Endodermal cell (in vitro differentiated cells): ENCODE results near the gene ZNF341. TPM values are rescaled to one million over a fixed set of nuclear protein-coding genes. Genes with fewer than 3 reads are reported as not detected.

Experiments used
- DNase-seq: peaks from one replicate; pipeline ENCODE4 v3.0.0-alpha.2; 2017
- H3K27ac ChIP-seq: 2 replicates; pipeline ENCODE4 v1.5.1; 2013; ENCODE audit warnings: mild to moderate bottlenecking, low read depth, low read length, moderate library complexity
- H3K27me3 ChIP-seq: 2 replicates; pipeline ENCODE4 v1.6.1; 2013; ENCODE audit warnings: mild to moderate bottlenecking, low read length, moderate library complexity; ENCODE audit not compliant: insufficient read depth, control insufficient read depth, poor library complexity, severe bottlenecking
- H3K36me3 ChIP-seq: 2 replicates; pipeline ENCODE4 v1.7.0; 2013; ENCODE audit warnings: mild to moderate bottlenecking, low read length, moderate library complexity; ENCODE audit not compliant: control insufficient read depth, insufficient read depth
- H3K4me1 ChIP-seq: one replicate; pipeline ENCODE4 v1.7.0; 2013; ENCODE audit warnings: low read length; ENCODE audit not compliant: control insufficient read depth, insufficient read depth
- H3K4me3 ChIP-seq: 2 replicates; pipeline ENCODE4 v1.5.1; 2013; ENCODE audit warnings: mild to moderate bottlenecking, low read length, moderate library complexity
- H3K9ac ChIP-seq: 2 replicates; pipeline ENCODE4 v1.6.1; 2013; ENCODE audit warnings: mild to moderate bottlenecking, low read length, moderate library complexity; ENCODE audit not compliant: poor library complexity, severe bottlenecking; ENCODE audit errors: extremely low read depth
- H3K9me3 ChIP-seq: 2 replicates; pipeline ENCODE4 v1.6.1; 2013; ENCODE audit warnings: mild to moderate bottlenecking, low read length, moderate library complexity; ENCODE audit not compliant: control insufficient read depth
- H3K27ac Mint-ChIP-seq: 2 replicates; pipeline ENCODE4 v1.8.0; 2020; ENCODE audit warnings: mixed read lengths
- H3K27me3 Mint-ChIP-seq: 2 replicates; pipeline ENCODE4 v1.8.0; 2021; ENCODE audit warnings: mild to moderate bottlenecking, mixed read lengths; ENCODE audit not compliant: insufficient read depth
- H3K36me3 Mint-ChIP-seq: 2 replicates; pipeline ENCODE4 v1.8.0; 2020; ENCODE audit warnings: low read depth, mixed read lengths
- H3K4me1 Mint-ChIP-seq: 2 replicates; pipeline ENCODE4 v1.8.0; 2020; ENCODE audit warnings: mixed read lengths
- H3K4me3 Mint-ChIP-seq: 2 replicates; pipeline ENCODE4 v1.8.0; 2020; ENCODE audit warnings: mild to moderate bottlenecking, moderate library complexity, mixed read lengths
- H3K9me3 Mint-ChIP-seq: 2 replicates; pipeline ENCODE4 v1.8.0; 2020; ENCODE audit warnings: mild to moderate bottlenecking, mixed read lengths
- CTCF ChIP-seq: fragments of 200-600 bp; sonication (generic); conservative IDR thresholded peaks from 2 replicates; pipeline ENCODE4 v1.5.0; 2021; ENCODE audit warnings: antibody characterized with exemption, mild to moderate bottlenecking
- WGBS, 2 experiments: methylation state at CpG; one replicate each; pipeline versions ENCODE4 v1.1.5 to v1.1.7; 2013; ENCODE audit warnings: missing lambda C conversion rate in 2 of 2, mixed read lengths in 1 of 2; ENCODE audit not compliant: insufficient coverage in 1 of 2, insufficient read length in 1 of 2; 5-methylcytosine and 5-hydroxymethylcytosine counted together
- total RNA-seq, 2 donors: library from RNA; stranded (reverse); fragmentation: NEBNext Ultra II Directional in 1 of 2; extraction: Animal tissue kit (Norgen Biotek cat#: 25700) in 1 of 2; gene quantifications; 2 replicates in 1 of 2; 3 replicates in 1 of 2; pipeline ENCODE4 v1.2.1, GENCODE V29; 2021

Gene ZNF341
- total RNA-seq, 2 donors from 2014 or later, result 5.4 to 6.5 TPM

GRCh38 chr20:33739493-33739892, 7.7 kb downstream of the ZNF341 start:
- peaks cover 3% of the 10 kb centered on the region for H3K36me3 ChIP-seq
- no peak for TF ChIP-seq CTCF
- Mint-ChIP-seq H3K27ac (no peak overlapping the region), H3K36me3 (peaks cover 26% of the 10 kb centered on the region), H3K4me3 (no peak overlapping the region), H3K4me1 (peaks cover under 1% of the 10 kb centered on the region), H3K9me3 (peaks cover 31% of the 10 kb centered on the region), H3K27me3 (no peaks in the 10 kb centered on the region)
- H3K9ac ChIP-seq, result no peak overlapping the region
- no peak overlapping the region for H3K27ac ChIP-seq
- no peaks in the 10 kb centered on the region for H3K27me3 ChIP-seq
- WGBS, 2 experiments, result 94 to 100% methylated on average over 5 to 7 of the region's 7 CpGs
- H3K9me3 ChIP-seq, result peaks cover 26% of the 10 kb centered on the region
- H3K4me1 ChIP-seq, result no peaks in the 10 kb centered on the region
- no peak overlapping the region for H3K4me3 ChIP-seq
- no peak for DNase-seq

- WGBS, 2 experiments, result 88 to 93% methylated on average over 1 of the region's 1 CpG
- no peaks in the 10 kb centered on the region for H3K27me3 Mint-ChIP-seq
- Histone ChIP-seq H3K27me3 (no peaks in the 10 kb centered on the region), H3K4me1 (no peaks in the 10 kb centered on the region), H3K36me3 (peaks cover 3% of the 10 kb centered on the region), H3K4me3 (no peak overlapping the region), H3K9ac (no peak overlapping the region), H3K9me3 (peaks cover 24% of the 10 kb centered on the region), H3K27ac (no peak overlapping the region)
- H3K27ac Mint-ChIP-seq, result no peak overlapping the region
- no peak for DNase-seq
- peaks cover 31% of the 10 kb centered on the region for H3K9me3 Mint-ChIP-seq
- no peaks in the 10 kb centered on the region for H3K4me1 Mint-ChIP-seq
- peaks cover 31% of the 10 kb centered on the region for H3K36me3 Mint-ChIP-seq
- TF ChIP-seq CTCF, result no peak
- H3K4me3 Mint-ChIP-seq, result no peak overlapping the region
Measured at GRCh38 chr20:33740189-33740588, 8.4 kb downstream of the ZNF341 start.

GRCh38 chr20:33744181-33744580, 12.4 kb downstream of the ZNF341 start:
- Histone ChIP-seq H3K4me3 (no peak overlapping the region), H3K9me3 (no peaks in the 10 kb centered on the region), H3K27me3 (no peaks in the 10 kb centered on the region), H3K4me1 (no peaks in the 10 kb centered on the region), H3K9ac (no peak overlapping the region), H3K27ac (no peak overlapping the region), H3K36me3 (peaks cover 3% of the 10 kb centered on the region)
- DNase-seq, result no peak
- Mint-ChIP-seq H3K36me3 (peaks cover 31% of the 10 kb centered on the region), H3K4me3 (no peak overlapping the region), H3K27me3 (no peaks in the 10 kb centered on the region), H3K4me1 (peaks cover 3% of the 10 kb centered on the region), H3K27ac (no peak overlapping the region), H3K9me3 (peaks cover 3% of the 10 kb centered on the region)
- no peak for TF ChIP-seq CTCF
- WGBS, 2 experiments, result 95 to 98% methylated on average over 3 of the region's 3 CpGs
